BLaER1 treated with 17β-estradiol and CSF1 and Interleukin-3, amounts not matched to agents 10 nM and 100 nM (cell line): ENCODE data around the gene WDR86.

Source experiments
- H3K27ac ChIP-seq, 11 experiments: shearing (Covaris generic); formaldehyde crosslinking; 2 replicates each; pipeline ENCODE4 v1.8.1; 2022
- H3K27me3 ChIP-seq, 11 experiments: shearing (Covaris generic); formaldehyde crosslinking; 2 replicates each; pipeline ENCODE4 v1.8.1; 2022
- H3K36me3 ChIP-seq, 11 experiments: shearing (Covaris generic); formaldehyde crosslinking; 2 replicates each; pipeline ENCODE4 v1.8.1; 2022
- H3K4me1 ChIP-seq, 10 experiments: shearing (Covaris generic); formaldehyde crosslinking; 2 replicates each; pipeline ENCODE4 v1.8.1; 2022
- H3K4me2 ChIP-seq, 11 experiments: shearing (Covaris generic); formaldehyde crosslinking; 2 replicates each; pipeline ENCODE4 v1.8.1; 2022
- H3K4me3 ChIP-seq, 10 experiments: shearing (Covaris generic); formaldehyde crosslinking; 2 replicates each; pipeline ENCODE4 v1.8.1; 2022
- H3K9ac ChIP-seq, 11 experiments: shearing (Covaris generic); formaldehyde crosslinking; 2 replicates each; pipeline ENCODE4 v1.8.1; 2022
- H3K9me3 ChIP-seq, 11 experiments: shearing (Covaris generic); formaldehyde crosslinking; replicated peaks in 1 of 11; 2 replicates each; pipeline ENCODE4 v1.8.1; 2022
- H4K20me1 ChIP-seq, 11 experiments: shearing (Covaris generic); formaldehyde crosslinking; 2 replicates each; pipeline ENCODE4 v1.8.1; 2022
- Cebpa-rat ChIP-seq, 11 experiments: shearing (Covaris generic); IDR thresholded peaks; 2 replicates each; pipeline ENCODE4 v1.8.1; 2022

WDR86 gene

DNA sequence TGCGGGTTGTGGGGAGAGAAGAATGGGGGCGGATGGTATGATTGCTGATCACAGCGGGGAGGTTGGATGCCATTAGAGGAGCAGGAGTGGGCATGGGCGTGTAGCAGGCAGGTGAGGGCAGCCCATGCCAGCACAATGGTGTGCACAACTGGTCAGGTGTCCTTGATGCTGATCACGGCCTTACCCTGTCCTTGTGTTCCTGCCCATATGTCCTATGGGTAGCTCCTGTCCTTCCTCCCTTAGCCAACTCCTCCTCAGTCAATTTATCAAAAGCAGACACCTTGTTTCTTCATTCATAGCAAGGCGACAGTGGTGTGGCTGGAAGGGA, 30.7 kb downstream of the WDR86 start:
- Histone ChIP-seq H3K9ac (no peak overlapping the region), H3K9me3 (no peaks in the 10 kb centered on the region), H3K4me2 (no peak overlapping the region), H3K4me3 (no peak overlapping the region), H4K20me1 (peaks cover 0 to 73% (median 30%) of the 10 kb centered on the region in 11 experiments; a peak in 17 of 22 replicates), H3K36me3 (peaks cover 27 to 51% (median 38%) of the 10 kb centered on the region in 11 experiments), H3K4me1 (peaks cover 22 to 34% (median 27%) of the 10 kb centered on the region in 10 experiments), H3K27ac (no peak overlapping the region), H3K27me3 (peaks cover 38 to 45% (median 41%) of the 10 kb centered on the region in 11 experiments)
- no peak for TF ChIP-seq Cebpa-rat (IDR thresholded peaks at IDR 0.05)

DNA sequence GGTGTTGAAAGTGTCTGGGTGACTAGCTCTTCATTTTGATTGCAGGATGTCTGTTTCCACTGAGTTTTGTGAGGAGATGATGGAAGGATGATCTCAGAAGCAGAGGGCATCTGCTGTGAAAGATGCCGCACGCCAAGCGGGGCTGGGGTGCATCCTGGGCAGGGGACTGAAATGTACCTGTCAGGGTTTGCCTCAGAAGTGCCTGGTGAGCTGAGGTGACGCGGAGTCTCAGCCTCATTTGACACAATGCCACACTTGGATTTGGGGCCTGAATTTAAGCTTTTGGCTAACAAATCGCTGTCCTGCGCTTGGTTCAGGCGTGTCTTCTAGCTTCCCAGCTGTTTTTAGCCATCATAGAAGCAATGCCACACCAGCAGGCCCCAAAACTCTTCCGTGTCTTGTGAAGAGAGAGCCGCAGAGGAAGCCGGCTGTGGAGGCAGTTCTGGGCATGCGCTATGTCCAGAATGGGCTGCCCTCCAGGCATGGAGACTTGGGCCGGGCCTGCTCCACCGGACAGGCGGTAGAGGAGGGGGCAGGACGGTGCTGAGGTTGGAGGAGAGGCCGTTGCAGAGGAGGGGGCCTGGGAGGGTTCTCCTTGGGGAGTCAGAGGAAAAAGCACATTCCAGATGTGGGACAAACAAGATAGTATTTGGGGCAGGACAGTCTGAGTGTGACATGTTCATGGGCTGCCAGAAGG, 31.2 kb downstream of the WDR86 start:
- peaks cover 22 to 34% (median 27%) of the 10 kb centered on the region in 10 experiments for H3K4me1 ChIP-seq
- H3K4me2 ChIP-seq = no peak overlapping the region
- H4K20me1 ChIP-seq = peaks cover 0 to 76% (median 32%) of the 10 kb centered on the region in 11 experiments; a peak in 18 of 22 replicates
- H3K36me3 ChIP-seq = peaks cover 30 to 56% (median 43%) of the 10 kb centered on the region in 11 experiments
- TF ChIP-seq Cebpa-rat (IDR thresholded peaks at IDR 0.05) = no peak
- H3K27me3 ChIP-seq = peaks cover 32 to 40% (median 36%) of the 10 kb centered on the region in 11 experiments
- H3K9me3 ChIP-seq = no peaks in the 10 kb centered on the region
- H3K27ac ChIP-seq = no peak overlapping the region
- no peak overlapping the region for H3K9ac ChIP-seq
- H3K4me3 ChIP-seq = no peak overlapping the region

DNA sequence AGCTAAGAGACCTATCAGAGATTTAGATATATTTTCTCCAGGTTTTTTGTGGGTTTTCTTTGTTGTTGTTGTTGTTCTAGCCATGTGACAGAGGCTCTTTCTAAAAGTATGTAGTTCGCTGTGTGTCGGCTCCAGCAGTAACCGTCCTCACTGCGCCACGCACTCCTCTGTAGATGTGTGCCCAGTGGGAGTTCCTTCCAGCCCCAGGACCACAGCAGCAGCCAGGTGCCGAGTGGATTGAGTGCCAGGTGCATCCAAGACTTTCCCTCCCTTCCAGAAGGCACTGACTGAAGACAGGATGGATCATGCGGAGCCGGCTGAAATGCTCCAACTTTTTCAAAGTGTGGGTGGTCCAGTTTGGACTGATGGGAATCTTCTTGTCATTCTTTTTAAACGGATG, 31.8 kb downstream of the WDR86 start:
- no peak overlapping the region for H3K9ac ChIP-seq
- no peak overlapping the region for H3K4me2 ChIP-seq
- H3K4me1 ChIP-seq = peaks cover 22 to 34% (median 27%) of the 10 kb centered on the region in 10 experiments
- peaks cover 30 to 62% (median 48%) of the 10 kb centered on the region in 11 experiments for H3K36me3 ChIP-seq
- peaks cover under 1 to 75% (median 32%) of the 10 kb centered on the region in 11 experiments; a peak in 19 of 22 replicates for H4K20me1 ChIP-seq
- no peak overlapping the region for H3K27ac ChIP-seq
- no peaks in the 10 kb centered on the region for H3K9me3 ChIP-seq
- no peak for TF ChIP-seq Cebpa-rat (IDR thresholded peaks at IDR 0.05)
- peaks cover 26 to 33% (median 30%) of the 10 kb centered on the region in 11 experiments for H3K27me3 ChIP-seq
- H3K4me3 ChIP-seq = no peak overlapping the region

DNA sequence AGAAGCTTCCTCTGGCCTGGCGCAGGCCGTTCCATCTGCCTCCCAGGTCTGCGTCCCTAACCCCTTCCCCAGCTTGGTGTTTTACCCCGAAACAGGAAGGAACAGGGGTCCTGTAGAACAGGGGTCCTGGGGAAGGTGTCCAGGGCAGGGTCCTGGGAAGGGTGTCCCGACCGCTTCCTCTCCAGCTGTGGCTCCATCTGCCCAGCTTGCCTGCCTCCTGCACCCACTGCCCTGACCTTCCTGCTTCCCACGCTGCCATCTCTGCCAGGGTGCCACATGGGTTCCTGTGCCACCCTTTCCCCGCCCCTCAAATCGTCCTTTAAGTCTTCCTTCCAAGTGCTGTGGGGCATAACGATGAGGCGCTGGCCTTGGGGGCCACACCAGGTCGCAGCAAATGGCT, 32.4 kb downstream of the WDR86 start:
- Histone ChIP-seq H3K36me3 (peaks cover 30 to 68% (median 54%) of the 10 kb centered on the region in 11 experiments), H3K27ac (no peak overlapping the region), H3K9me3 (no peaks in the 10 kb centered on the region)

DNA sequence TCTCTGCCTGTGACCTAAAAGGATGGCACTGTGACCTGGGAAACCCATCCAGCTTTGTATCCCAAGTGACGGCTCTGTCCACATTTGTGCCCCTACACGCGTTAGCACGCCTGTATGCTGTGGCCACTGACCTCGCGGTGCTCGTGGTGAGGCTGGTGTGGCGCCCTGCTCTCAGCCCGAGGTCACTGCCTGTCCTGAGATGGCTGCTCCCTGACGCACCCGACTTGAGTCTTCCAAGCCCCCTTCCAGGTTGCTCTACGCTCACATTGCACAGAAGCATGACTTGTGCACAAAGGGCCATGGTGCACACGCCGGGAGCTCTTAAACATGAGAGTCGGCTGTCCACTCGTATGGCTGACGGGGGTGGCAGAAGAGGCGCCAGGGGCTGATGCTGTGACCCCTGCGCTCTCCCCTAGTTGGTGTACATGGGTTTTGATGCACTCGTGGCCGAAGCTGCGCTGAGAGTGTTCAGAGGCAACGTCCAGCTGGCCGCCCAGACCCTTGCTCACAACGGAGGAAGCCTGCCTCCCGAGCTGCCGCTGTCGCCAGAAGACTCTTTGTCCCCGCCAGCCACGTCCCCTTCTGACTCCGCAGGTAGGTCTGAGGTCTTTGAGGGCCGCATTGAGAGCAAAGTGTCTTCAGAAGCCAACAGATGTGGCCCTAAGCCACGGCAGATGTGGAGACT, 33.5 kb downstream of the WDR86 start:
- H3K4me3 ChIP-seq = no peak overlapping the region
- H3K9me3 ChIP-seq = no peaks in the 10 kb centered on the region
- H3K9ac ChIP-seq = no peak overlapping the region
- H4K20me1 ChIP-seq = peaks cover 5 to 68% (median 26%) of the 10 kb centered on the region in 11 experiments; a peak in 18 of 22 replicates
- peaks cover 37 to 77% (median 60%) of the 10 kb centered on the region in 11 experiments for H3K36me3 ChIP-seq
- H3K27ac ChIP-seq = no peak overlapping the region
- no peak overlapping the region for H3K4me2 ChIP-seq
- TF ChIP-seq Cebpa-rat (IDR thresholded peaks at IDR 0.05) = no peak
- H3K27me3 ChIP-seq = peaks cover 10 to 17% (median 13%) of the 10 kb centered on the region in 11 experiments
- H3K4me1 ChIP-seq = peaks cover 11 to 19% (median 13%) of the 10 kb centered on the region in 10 experiments

More for the DNA sequence above, 32.4 kb downstream of the WDR86 start:
- H4K20me1 ChIP-seq = peaks cover 6 to 71% (median 32%) of the 10 kb centered on the region in 11 experiments; a peak in 19 of 22 replicates
- H3K27me3 ChIP-seq = peaks cover 20 to 27% (median 24%) of the 10 kb centered on the region in 11 experiments
- no peak overlapping the region for H3K4me3 ChIP-seq
- TF ChIP-seq Cebpa-rat (IDR thresholded peaks at IDR 0.05) = no peak
- H3K4me1 ChIP-seq = peaks cover 22 to 30% (median 23%) of the 10 kb centered on the region in 10 experiments
- no peak overlapping the region for H3K4me2 ChIP-seq
- H3K9ac ChIP-seq = no peak overlapping the region

DNA sequence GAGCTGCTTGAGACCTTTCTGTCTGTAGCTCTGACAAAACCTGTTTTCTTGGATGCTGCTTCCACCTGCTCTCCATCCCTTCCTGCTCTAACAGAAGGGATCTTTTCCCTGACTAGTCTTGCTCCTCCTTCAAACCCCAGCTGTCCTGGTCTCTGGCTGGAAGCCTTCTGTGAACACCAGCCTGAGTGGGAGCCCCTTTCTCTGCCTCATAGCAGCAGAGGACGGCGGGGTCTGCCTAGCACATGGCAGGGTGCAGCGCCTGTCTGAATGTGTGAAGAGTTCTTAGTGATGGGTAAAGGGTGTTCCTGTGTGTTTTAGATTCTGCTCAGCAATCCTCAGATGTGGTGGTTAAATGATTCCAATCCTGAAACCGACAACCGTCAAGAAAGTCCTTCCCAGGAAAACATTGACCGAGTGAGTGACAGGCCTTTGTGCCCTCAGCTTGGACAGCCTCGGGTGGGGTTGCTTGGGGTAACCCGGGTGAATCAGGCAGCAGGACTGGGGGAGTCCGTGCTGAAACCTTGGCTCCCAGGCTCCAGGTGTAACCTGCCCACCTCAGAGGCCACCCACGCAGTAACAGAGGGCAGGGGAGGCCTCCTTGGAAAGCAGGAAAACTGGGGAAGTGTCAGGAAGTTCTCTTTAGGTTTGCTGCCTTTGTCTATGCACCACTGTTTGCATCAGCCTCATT, 34.2 kb downstream of the WDR86 start:
- no peak overlapping the region for H3K4me2 ChIP-seq
- H3K9me3 ChIP-seq = no peaks in the 10 kb centered on the region
- H3K27me3 ChIP-seq = peaks cover 3 to 10% (median 7%) of the 10 kb centered on the region in 11 experiments; a peak in 20 of 22 replicates
- H3K27ac ChIP-seq = no peak overlapping the region
- TF ChIP-seq Cebpa-rat (IDR thresholded peaks at IDR 0.05) = no peak
- H4K20me1 ChIP-seq = peaks cover 5 to 65% (median 21%) of the 10 kb centered on the region in 11 experiments; a peak in 18 of 22 replicates
- no peak overlapping the region for H3K4me3 ChIP-seq
- no peak overlapping the region; a peak in 1 of 22 replicates for H3K9ac ChIP-seq
- H3K4me1 ChIP-seq = peaks cover 5 to 12% (median 6%) of the 10 kb centered on the region in 10 experiments
- peaks cover 37 to 78% (median 65%) of the 10 kb centered on the region in 11 experiments for H3K36me3 ChIP-seq

DNA sequence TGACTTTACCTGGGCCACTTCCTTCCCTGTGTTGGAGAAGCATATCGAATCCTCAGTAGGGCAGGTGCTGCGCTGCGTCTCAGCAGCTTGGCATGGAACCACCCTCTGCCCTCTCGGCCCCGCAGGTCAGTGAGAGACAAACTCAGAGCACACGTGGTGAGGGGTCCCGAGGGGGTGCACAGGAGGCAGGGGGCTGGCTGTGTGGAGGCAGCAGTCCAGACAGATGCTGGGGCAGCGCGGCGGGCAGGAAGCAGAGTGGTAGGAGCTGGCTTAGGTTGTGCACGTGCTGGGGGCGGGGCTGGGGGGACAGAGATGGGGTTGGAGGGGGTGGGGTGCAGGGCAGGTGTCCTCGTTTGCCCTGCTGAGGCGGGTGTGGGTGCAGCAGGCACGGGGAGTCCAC, 35.1 kb downstream of the WDR86 start:
- no peak for TF ChIP-seq Cebpa-rat (IDR thresholded peaks at IDR 0.05)
- Histone ChIP-seq H3K9ac (no peak overlapping the region), H3K9me3 (no peaks in the 10 kb centered on the region), H4K20me1 (peaks cover 5 to 56% (median 15%) of the 10 kb centered on the region in 11 experiments; a peak in 15 of 22 replicates), H3K4me2 (no peak overlapping the region; a peak in 1 of 22 replicates), H3K36me3 (peaks cover 41 to 82% (median 71%) of the 10 kb centered on the region in 11 experiments), H3K27me3 (peaks cover 0 to under 1% (median 0%) of the 10 kb centered on the region in 11 experiments; a peak in 3 of 22 replicates), H3K4me1 (peaks cover 0 to 8% (median 0%) of the 10 kb centered on the region in 10 experiments; a peak in 3 of 20 replicates), H3K4me3 (no peak overlapping the region), H3K27ac (no peak overlapping the region)

DNA sequence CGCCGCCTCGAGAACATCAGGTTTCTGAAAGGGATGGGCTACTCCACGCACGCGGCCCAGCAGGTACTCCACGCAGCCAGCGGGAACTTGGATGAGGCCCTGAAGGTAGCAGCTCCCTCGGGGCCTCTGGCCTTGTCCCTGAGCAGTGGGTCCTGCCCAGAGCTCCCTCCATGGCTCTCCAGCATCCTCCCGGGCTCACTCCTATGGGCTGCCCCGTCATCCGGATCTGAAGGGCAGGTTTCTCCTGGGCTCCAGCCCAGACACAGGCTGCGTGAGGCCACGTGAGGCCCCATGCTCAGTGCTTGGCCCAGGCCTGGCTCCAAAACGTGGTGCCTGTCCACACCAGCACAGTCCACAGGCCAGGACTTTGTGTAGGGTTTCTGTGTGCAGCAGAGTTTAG, 35.7 kb downstream of the WDR86 start:
- H3K36me3 ChIP-seq = peaks cover 47 to 85% (median 77%) of the 10 kb centered on the region in 11 experiments
- TF ChIP-seq Cebpa-rat (IDR thresholded peaks at IDR 0.05) = no peak
- no peak overlapping the region; a peak in 1 of 22 replicates for H3K4me2 ChIP-seq

More for the DNA sequence above, 35.7 kb downstream of the WDR86 start:
- peaks cover 4 to 50% (median 15%) of the 10 kb centered on the region in 11 experiments; a peak in 15 of 22 replicates for H4K20me1 ChIP-seq
- peak overlapping the region in 1 of 11 experiments; percentile 14; a peak in 2 of 22 replicates for H3K9ac ChIP-seq
- H3K4me3 ChIP-seq = no peak overlapping the region
- peaks cover 0 to 8% (median 0%) of the 10 kb centered on the region in 10 experiments; a peak in 3 of 20 replicates for H3K4me1 ChIP-seq
- no peaks in the 10 kb centered on the region for H3K27me3 ChIP-seq
- no peaks in the 10 kb centered on the region for H3K9me3 ChIP-seq
- H3K27ac ChIP-seq = no peak overlapping the region
